ENCODE data around the gene GRK2. TPM values are rescaled to one million over a fixed set of nuclear protein-coding genes. Genes with fewer than 3 reads are reported as not detected.

GRK2 gene
- total RNA-seq, 1 experiment from 2014 or later = 92.6 TPM

DNA sequence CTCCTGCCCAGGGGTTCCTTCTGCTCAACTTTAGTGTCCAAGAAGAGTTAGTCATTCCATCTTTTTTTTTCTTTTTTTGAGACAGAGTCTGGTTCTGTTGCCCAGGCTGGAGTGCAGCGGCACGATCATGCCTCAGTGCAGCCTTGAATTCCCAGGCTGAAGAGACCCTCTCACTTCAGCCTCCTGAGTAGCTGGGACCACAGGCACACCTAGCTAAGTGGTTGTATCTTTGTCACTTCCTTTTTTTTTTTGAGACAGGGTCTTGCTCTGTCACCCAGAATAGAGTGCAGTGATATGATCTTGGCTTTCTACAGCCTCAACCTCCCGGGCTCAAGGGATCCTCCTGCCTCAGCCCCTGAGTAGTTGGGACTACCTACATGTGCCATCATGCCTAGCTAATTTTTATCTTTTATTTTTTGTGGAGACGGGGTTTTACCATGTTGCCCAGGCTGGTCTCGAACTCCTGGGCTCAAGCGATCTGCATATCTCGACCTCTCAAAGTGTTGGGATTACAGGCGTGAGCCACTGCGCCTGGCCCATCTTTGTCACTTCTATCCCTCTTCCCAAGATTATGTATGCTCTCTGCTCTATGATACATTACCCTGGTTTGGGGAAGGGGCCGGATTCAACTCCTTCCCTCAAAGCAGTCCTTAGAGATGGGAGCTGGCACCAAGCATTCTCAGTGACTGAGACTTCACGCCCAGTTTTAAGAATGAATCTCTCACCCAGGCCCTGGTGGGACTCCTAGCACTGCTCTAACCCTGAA is 47.0 kb downstream of the GRK2 start:
- POLR2A ChIA-PET (ENCODE audit: low non-redundant PET) = no interaction called here
- H3K9me3 ChIP-seq (ENCODE audit: low read depth, low read length, poor library complexity, severe bottlenecking) = no peaks in the 10 kb centered on the region
- TF ChIP-seq CTCF (conservative IDR thresholded peaks at IDR 0.05; ENCODE audit: low read depth, low read length) (no peak), EZH2 (IDR thresholded peaks at IDR 0.05; ENCODE audit: borderline replicate concordance, low read depth, low read length, poor library complexity, severe bottlenecking) (no peak)
- H3K27ac ChIP-seq (ENCODE audit: low read depth, low read length, poor library complexity, severe bottlenecking) = no peak overlapping the region
- H3K4me1 ChIP-seq (ENCODE audit: insufficient read depth, low read length, poor library complexity, severe bottlenecking) = no peaks in the 10 kb centered on the region
- no peak overlapping the region for H3K4me3 ChIP-seq (ENCODE audit: low read depth, low read length, poor library complexity, severe bottlenecking)
- DNase-seq (ENCODE audit: low spot score) = no peak
- intact Hi-C loops (cut with micrococcal nuclease; ENCODE audit: unreplicated experiment) = loop anchor here (10.0 kb wide), 1 partner anchor 259 kb away; the partner anchor contains the start of gene RHOD
- H3K36me3 ChIP-seq (ENCODE audit: insufficient read depth, low read length, poor library complexity, severe bottlenecking) = no peaks in the 10 kb centered on the region
- BruUV-seq (replicated peaks) = no TSS peak
- H3K27me3 ChIP-seq (replicated peaks; ENCODE audit: insufficient read depth, low read depth, low read length, poor library complexity) = no peaks in the 10 kb centered on the region
- CTCF ChIA-PET = no interaction called here

- H3K27ac ChIP-seq (ENCODE audit: low read depth, low read length, poor library complexity, severe bottlenecking) = no peak overlapping the region
- TF ChIP-seq EZH2 (IDR thresholded peaks at IDR 0.05; ENCODE audit: borderline replicate concordance, low read depth, low read length, poor library complexity, severe bottlenecking) (no peak), CTCF (conservative IDR thresholded peaks at IDR 0.05; ENCODE audit: low read depth, low read length) (no peak)
- H3K9me3 ChIP-seq (ENCODE audit: low read depth, low read length, poor library complexity, severe bottlenecking) = no peaks in the 10 kb centered on the region
- intact Hi-C loops (cut with micrococcal nuclease; ENCODE audit: unreplicated experiment) = loop anchor here (10.0 kb wide), 1 partner anchor 259 kb away; the partner anchor contains the start of gene RHOD
- H3K36me3 ChIP-seq (ENCODE audit: insufficient read depth, low read length, poor library complexity, severe bottlenecking) = no peaks in the 10 kb centered on the region
- DNase-seq (ENCODE audit: low spot score) = no peak
- no peaks in the 10 kb centered on the region for H3K4me1 ChIP-seq (ENCODE audit: insufficient read depth, low read length, poor library complexity, severe bottlenecking)
- ChIA-PET POLR2A (ENCODE audit: low non-redundant PET) (no interaction called here), CTCF (no interaction called here)
- H3K4me3 ChIP-seq (ENCODE audit: low read depth, low read length, poor library complexity, severe bottlenecking) = no peak overlapping the region
- no peaks in the 10 kb centered on the region for H3K27me3 ChIP-seq (replicated peaks; ENCODE audit: insufficient read depth, low read depth, low read length, poor library complexity)
- no TSS peak for BruUV-seq (replicated peaks)
Measured at GRCh38 chr11:67314218-67314617, 47.9 kb downstream of the GRK2 start.

GRCh38 chr11:67315325-67315909 is 49.1 kb downstream of the GRK2 start:
- ChIA-PET POLR2A (ENCODE audit: low non-redundant PET) (no interaction called here), CTCF (no interaction called here)
- Histone ChIP-seq H3K4me1 (ENCODE audit: insufficient read depth, low read length, poor library complexity, severe bottlenecking) (no peaks in the 10 kb centered on the region), H3K27me3 (replicated peaks; ENCODE audit: insufficient read depth, low read depth, low read length, poor library complexity) (no peaks in the 10 kb centered on the region), H3K36me3 (ENCODE audit: insufficient read depth, low read length, poor library complexity, severe bottlenecking) (no peaks in the 10 kb centered on the region), H3K9me3 (ENCODE audit: low read depth, low read length, poor library complexity, severe bottlenecking) (no peaks in the 10 kb centered on the region), H3K27ac (ENCODE audit: low read depth, low read length, poor library complexity, severe bottlenecking) (no peak overlapping the region), H3K4me3 (ENCODE audit: low read depth, low read length, poor library complexity, severe bottlenecking) (no peak overlapping the region)
- BruUV-seq (replicated peaks) = no TSS peak
- intact Hi-C loops (cut with micrococcal nuclease; ENCODE audit: unreplicated experiment) = loop anchor here (5.0 to 10.0 kb wide), 2 partner anchors 233 to 261 kb away; partner anchors contain the start of gene RHOD
- TF ChIP-seq EZH2 (IDR thresholded peaks at IDR 0.05; ENCODE audit: borderline replicate concordance, low read depth, low read length, poor library complexity, severe bottlenecking) (no peak), CTCF (conservative IDR thresholded peaks at IDR 0.05; ENCODE audit: low read depth, low read length) (no peak)
- DNase-seq (ENCODE audit: low spot score) = no peak

Data from A673 (cell line).